ENCODE data around the gene KIAA1217. TPM values are rescaled to one million over a fixed set of nuclear protein-coding genes. Genes with fewer than 3 reads are reported as not detected.
A peak's percentile ranks its signal among the peaks of the same experiment; 100 is the strongest.

Gene KIAA1217
- total and polyA plus RNA-seq, 9 of the 15 experiments (the other 6 are each of a cell fraction or from before 2014, with no cell fraction given), result 0.04 TPM; not detected in 8

DNA sequence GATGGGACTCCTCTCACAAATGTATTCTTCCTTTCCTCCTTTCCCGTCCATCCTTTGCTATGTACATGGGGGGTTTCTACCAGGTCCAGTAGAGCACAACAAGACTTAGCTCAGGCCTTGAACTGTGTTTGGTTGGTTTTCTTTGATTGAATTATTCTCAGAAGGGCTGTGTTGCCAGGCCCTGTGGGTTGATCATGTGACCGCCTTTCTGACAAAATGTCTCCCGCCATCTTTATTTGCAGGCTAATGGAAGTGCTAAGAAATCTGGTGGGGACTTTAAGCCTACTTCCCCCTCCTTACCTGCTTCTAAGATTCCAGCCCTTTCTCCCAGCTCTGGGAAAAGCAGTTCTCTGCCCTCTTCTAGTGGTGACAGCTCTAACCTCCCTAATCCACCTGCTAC, 336.6 kb downstream of the KIAA1217 start:
- CTCF ChIA-PET (ENCODE audit: low intra/inter-chr PET ratio), result no interaction called here

More for the DNA sequence above, 336.6 kb downstream of the KIAA1217 start:
- H3K36me3 ChIP-seq (ENCODE audit: control insufficient read depth, insufficient read depth, low read length), result no peaks in the 10 kb centered on the region
- H3K9me3 ChIP-seq (replicated peaks; ENCODE audit: control insufficient read depth, insufficient read depth, low read depth, low read length), result no peaks in the 10 kb centered on the region
- H3K9ac ChIP-seq (ENCODE audit: insufficient read depth in 1 of 2, low read depth in 2 of 2, low read length in 2 of 2), result no peak overlapping the region
- intact Hi-C loops (cut with micrococcal nuclease) (no loop called here), in situ Hi-C loops (cut with MboI) (no loop called here)
- no peak overlapping the region for H2AFZ ChIP-seq (ENCODE audit: low read depth, low read length)
- no peak overlapping the region for H3K4me2 ChIP-seq (ENCODE audit: insufficient read depth, low read length)
- ATAC-seq, result no peak
- H4K20me1 ChIP-seq (replicated peaks; ENCODE audit: control insufficient read depth, insufficient read depth, low read length), result no peaks in the 10 kb centered on the region
- POLR2A ChIA-PET, result interaction anchor here (0.6 to 0.9 kb wide), 2 partner anchors 14 to 19 kb away, joined by 3 to 4 read pairs; no protein-coding TSS in a partner anchor
- no peaks in the 10 kb centered on the region for H3K79me2 ChIP-seq (ENCODE audit: control insufficient read depth, insufficient read depth, low read length)
- no peaks in the 10 kb centered on the region for H3K9me1 ChIP-seq (ENCODE audit: control insufficient read depth, insufficient read depth, low read length)
- H3K27me3 ChIP-seq (ENCODE audit: control insufficient read depth in 2 of 2, insufficient read depth in 2 of 2, low read length in 2 of 2), result peaks cover 42 to 57% of the 10 kb centered on the region in 2 experiments
- H3K4me3 ChIP-seq, result no peak overlapping the region
- no peaks in the 10 kb centered on the region for H3K4me1 ChIP-seq (replicated peaks in 1 of 2; ENCODE audit: control insufficient read depth in 2 of 2, insufficient read depth in 2 of 2, low read length in 2 of 2)
- no TSS peak for BruUV-seq (replicated peaks)
- 21% methylated on average over 3 of the region's 3 CpGs for WGBS (ENCODE audit: insufficient coverage, low coverage, missing lambda C conversion rate)
- no peak overlapping the region for H3K27ac ChIP-seq (ENCODE audit: extremely low read depth, low read depth, low read length)
- TF ChIP-seq, protein P1, sequence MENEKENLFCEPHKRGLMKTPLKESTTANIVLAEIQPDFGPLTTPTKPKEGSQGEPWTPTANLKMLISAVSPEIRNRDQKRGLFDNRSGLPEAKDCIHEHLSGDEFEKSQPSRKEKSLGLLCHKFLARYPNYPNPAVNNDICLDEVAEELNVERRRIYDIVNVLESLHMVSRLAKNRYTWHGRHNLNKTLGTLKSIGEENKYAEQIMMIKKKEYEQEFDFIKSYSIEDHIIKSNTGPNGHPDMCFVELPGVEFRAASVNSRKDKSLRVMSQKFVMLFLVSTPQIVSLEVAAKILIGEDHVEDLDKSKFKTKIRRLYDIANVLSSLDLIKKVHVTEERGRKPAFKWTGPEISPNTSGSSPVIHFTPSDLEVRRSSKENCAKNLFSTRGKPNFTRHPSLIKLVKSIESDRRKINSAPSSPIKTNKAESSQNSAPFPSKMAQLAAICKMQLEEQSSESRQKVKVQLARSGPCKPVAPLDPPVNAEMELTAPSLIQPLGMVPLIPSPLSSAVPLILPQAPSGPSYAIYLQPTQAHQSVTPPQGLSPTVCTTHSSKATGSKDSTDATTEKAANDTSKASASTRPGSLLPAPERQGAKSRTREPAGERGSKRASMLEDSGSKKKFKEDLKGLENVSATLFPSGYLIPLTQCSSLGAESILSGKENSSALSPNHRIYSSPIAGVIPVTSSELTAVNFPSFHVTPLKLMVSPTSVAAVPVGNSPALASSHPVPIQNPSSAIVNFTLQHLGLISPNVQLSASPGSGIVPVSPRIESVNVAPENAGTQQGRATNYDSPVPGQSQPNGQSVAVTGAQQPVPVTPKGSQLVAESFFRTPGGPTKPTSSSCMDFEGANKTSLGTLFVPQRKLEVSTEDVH (IDR thresholded peaks at IDR 0.05; ENCODE audit: low read depth, partially characterized antibody), result no peak
- TF ChIP-seq, protein P2, sequence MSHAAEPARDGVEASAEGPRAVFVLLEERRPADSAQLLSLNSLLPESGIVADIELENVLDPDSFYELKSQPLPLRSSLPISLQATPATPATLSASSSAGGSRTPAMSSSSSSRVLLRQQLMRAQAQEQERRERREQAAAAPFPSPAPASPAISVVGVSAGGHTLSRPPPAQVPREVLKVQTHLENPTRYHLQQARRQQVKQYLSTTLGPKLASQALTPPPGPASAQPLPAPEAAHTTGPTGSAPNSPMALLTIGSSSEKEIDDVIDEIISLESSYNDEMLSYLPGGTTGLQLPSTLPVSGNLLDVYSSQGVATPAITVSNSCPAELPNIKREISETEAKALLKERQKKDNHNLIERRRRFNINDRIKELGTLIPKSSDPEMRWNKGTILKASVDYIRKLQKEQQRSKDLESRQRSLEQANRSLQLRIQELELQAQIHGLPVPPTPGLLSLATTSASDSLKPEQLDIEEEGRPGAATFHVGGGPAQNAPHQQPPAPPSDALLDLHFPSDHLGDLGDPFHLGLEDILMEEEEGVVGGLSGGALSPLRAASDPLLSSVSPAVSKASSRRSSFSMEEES (CRISPR knock-in tag; IDR thresholded peaks at IDR 0.05), result peak; percentile 54
- TF ChIP-seq CBX2 (IDR thresholded peaks at IDR 0.05; ENCODE audit: insufficient read depth, low read length, poor library complexity, severe bottlenecking), result peak; percentile 58
- TF ChIP-seq, protein P3, sequence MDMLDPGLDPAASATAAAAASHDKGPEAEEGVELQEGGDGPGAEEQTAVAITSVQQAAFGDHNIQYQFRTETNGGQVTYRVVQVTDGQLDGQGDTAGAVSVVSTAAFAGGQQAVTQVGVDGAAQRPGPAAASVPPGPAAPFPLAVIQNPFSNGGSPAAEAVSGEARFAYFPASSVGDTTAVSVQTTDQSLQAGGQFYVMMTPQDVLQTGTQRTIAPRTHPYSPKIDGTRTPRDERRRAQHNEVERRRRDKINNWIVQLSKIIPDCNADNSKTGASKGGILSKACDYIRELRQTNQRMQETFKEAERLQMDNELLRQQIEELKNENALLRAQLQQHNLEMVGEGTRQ (CRISPR knock-in tag; IDR thresholded peaks at IDR 0.05), result peak; percentile 21; the same call in 1 of the 2 replicates
- DNase-seq (ENCODE audit: extremely low read depth in 1 of 4, low spot score in 3 of 4), result no peak
- FAIRE-seq, result no peak
